ENCODE data around the gene TMEM200A.

TMEM200A gene

DNA sequence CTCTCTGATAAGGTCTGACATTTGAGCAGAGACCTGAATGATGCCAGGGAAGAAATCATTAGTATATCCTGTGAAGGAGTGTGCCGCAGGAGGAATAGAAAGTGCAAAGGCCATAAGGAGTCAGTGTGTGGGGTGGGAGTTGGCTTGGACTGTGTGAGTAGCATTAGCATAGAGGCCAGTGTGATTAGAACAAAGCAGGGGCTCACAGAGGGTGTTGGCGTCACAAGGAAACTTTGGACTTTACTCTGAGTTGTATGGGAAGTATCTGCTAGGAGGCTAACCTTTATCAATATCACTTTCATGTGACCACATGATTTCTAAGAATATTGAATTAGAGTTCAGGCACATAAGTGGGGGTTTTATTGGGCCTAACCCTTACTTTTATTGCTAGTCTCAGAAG, 12.1 kb downstream of the TMEM200A start:
- DNase-seq (ENCODE audit: low spot score): no peak

DNA sequence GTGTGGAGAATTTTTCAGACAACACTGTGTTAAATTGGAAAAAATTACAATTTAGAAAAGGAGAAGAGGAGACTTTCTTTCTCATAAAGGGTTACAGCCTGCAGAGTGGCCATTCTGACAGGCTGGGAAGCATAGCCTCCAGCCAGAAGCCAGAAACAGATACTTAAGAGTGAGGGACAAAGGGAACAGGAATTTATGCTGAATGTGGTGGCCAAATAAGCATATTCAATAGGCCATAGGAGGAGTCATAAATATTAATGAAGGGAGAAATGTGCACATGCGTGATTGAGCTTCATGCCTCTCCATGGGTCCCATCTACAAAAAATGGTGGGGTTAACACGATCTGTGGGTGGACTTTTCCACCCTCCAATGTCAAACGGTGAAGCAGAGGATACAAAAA, 13.4 kb downstream of the TMEM200A start:
- no peak for DNase-seq (ENCODE audit: low spot score)

DNA sequence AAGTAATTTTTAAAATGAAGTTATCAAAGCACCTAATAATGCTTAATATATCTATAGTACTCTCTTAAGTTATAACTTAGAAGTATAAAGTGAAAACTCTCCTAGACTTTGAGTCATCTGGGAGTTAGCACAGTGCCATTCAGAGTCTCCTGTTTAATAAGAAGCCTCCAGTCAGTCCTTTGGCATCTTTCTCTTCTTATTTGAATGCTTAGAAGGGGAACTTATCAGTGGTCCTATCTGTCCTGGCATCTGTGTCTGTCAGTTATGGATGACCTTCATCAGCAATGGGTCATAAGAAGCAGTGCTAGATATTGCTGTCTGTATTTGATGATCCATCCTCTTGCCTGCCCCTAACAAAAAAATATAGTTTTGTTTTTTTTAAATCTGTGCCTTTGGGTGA, 15.2 kb downstream of the TMEM200A start:
- DNase-seq (ENCODE audit: low spot score): no peak

DNA sequence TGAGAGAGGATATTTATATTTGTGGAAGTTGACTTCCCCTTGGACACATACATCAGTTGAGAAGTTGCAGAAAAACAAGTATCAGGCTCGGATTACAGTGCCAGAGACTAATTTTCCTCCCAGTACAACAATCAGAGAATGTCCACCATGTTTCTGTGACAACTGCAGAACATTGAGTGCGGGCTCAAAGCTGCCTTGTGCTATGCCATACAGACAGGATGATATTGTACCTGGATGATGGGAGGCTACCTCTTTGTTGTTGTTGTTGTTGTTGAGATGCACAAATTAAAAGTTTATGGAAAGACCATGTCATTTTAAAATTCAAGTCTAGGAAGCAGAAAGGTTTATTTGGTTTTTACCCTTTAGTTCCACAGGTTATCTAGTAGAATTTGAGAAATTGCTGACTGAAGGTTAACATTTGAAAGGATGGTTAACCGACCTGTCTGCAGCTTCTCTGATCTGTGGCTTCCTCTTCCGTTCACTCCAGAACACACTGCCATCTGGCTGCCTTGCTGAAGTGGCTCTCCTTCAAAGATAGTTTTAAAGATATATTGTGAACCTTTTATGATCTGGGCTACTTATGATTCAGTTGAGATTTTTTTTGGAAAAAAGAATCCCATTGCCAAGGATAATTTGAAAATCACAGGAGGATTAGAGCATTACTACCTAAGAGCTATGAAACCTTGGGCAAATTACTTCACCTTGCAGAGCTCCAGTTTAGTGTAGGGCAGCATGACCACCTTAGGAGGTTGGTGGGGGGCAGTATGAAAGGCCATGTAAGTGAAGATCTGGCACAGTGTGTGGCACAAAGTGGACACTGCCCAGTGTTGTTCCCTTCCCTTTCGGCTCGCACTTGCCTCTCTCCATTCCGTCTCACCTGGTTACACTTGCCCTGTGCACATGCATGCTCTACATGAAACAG, 15.9 kb downstream of the TMEM200A start:
- DNase-seq (ENCODE audit: low spot score): no peak

DNA sequence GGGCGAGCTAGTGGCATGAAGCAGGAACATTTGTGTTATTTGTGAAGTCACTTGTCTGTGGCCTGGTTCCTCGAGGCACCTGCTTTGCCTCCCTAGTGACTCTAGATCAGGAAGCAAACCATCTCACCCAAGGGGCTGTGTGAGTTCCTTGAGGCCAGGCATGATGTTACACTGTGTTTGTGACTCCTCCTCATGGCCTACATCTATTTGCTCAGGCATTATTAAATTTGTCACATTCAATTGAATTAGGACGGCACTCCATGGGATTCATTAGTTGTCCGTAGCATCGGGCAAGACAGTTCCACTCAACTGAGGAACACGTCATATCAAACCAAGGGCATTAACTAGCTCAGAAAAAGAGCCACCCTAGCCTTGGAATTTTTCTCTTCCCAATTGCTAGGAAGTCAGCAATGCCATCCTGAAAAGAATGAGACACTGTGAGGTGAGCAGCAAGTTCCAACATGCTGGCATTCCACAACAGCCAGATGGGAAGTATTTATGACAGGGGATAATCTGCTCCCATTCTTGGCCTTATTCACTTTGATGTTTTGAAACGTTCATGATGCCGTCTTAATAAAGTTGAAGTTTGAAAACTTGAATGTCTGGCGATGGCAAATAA, 17.2 kb downstream of the TMEM200A start:
- no peak for DNase-seq (ENCODE audit: low spot score)

DNA sequence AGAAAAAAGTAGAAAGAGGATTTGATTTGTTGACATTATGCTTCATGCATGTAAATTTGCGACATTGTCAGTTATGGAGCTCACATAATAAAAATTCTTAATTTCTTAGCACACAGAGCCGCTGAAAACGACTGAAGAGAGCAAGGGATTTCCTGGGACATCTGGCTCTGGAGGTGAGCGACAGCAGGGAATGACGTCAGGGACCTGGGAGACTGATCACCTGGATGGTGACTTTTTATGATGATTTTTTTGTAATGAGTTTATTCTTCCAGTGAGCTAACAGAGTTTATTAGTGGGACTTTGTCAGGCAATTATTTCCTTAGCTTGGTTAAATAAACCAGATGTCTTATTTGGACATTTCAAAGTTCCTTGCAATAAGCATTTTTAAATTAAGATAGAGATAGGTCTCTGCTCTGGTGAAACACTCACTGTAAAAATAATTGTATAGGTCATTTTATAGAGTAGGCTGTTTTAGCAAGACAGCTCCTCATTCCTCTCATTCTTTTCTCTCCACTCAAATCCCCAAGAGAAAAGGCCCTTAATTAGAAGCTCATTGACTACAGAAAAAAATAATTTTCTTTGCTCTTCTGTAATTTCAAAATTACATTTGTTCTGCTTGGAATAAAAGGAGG, 19.4 kb downstream of the TMEM200A start:
- DNase-seq (ENCODE audit: low spot score): no peak

DNA sequence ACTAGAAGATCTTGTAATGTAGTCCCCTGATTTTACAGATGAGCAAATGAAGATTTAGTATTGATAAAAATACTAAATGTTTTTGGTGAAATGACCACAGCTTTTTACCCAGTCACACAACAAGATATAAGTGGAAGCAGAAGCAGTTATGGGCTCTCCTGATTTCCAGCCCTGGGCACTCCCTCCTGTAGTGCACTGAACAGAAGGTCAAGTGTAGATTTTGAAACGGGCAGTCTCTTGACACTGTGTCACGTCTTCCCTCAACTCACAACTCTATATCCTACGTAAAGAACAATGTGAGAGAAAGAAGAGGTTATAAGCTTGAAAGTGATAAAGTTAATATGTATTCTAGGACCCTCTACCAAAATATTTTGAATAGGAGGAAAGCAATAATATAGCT, 23.3 kb downstream of the TMEM200A start:
- DNase-seq (ENCODE audit: low spot score): no peak

DNA sequence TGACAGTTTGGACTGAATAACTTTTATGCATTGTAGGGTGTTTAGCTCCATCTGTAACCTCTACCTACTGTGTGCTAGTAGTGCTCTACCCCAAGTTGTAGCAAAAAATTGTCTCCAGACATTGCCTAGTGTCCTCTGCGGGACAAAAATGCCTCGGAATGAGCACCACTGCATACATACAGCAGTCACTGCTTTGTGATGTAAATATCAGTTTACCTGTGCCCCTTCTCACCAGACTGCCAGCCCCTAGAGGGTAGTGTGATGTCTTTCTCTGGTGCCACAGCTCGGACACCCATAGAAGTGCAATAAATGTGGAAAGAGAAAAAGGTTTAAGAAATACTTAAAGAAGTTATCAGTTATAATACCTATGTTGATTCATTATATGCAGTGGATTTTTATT, 25.1 kb downstream of the TMEM200A start:
- no peak for DNase-seq (ENCODE audit: low spot score)

DNA sequence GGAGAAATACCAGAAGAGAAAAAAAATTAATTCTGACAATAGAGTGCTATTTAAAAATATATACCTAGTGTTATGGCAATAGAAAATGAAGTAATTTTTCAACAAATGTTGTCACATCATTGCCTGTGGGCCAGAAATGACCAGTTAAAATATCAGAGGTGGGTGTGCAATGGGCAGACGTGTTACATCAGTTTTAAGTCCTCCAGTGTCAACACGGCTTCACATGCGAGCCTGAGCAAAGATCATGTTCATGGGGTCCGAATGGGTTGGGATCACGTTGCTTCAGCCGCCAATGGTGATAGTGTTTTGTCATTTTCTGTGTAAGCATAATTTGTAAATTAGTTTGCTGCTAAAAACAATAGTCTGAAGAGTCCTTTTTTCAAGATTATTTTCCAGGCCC, 27.5 kb downstream of the TMEM200A start:
- DNase-seq (ENCODE audit: low spot score): no peak

DNA sequence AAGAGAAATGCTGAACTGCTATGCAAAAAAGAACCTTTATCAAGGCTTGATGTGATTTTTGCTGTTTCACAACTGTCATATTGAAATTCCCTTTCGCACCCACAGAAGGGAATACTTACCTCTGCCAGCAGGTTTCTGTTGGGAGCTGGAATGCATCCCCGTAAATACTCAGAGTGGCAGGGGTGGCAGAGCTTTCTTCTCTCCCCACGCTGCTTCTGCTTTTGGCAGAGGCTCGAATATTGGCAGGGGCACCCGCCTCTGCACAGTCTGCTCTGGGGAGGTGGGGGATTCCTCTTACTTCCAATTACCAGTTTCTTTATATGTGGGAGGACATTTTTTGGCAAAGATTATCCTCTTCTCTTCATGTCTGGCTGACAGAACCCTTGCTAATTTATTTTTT, 28.4 kb downstream of the TMEM200A start:
- DNase-seq (ENCODE audit: low spot score): no peak

DNA sequence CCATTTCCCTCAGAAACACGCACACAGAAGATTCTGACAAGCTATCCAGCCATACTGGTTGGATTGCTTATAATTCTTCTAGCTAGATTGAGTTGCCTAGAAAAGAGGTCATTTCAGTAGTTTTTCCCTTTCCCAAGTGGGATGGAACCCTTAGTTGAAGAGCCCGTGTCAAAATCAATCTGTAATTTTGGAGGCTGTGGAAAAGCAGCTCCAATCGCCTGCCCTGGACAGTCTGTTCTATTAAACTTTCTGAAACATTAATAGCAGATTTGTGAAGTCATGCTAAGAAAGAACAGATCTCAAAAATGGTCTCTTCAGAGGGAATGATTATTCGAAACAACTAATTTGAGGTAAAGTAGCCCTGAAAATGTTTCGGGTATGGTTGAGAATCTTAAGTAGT, 29.3 kb downstream of the TMEM200A start:
- DNase-seq (ENCODE audit: low spot score): no peak

DNA sequence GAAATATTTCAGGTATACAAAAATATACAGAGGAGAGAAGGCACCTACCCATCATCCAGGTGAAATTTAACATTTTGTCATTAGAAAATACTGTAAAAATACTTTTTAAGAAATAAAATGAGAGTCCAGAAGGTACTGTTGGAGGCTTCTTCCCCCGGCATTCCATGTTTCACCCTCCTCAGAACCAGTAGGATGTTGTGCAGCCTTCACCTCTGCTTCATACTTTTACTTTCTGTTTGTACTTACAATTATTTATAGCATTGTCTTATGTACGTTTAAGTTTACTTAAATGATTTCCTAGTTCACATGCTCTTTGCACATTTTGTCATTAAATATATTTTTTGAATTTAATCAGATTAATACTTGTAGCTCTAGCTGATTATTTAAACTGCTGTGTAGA, 30.9 kb downstream of the TMEM200A start:
- no peak for DNase-seq (ENCODE audit: low spot score)

DNA sequence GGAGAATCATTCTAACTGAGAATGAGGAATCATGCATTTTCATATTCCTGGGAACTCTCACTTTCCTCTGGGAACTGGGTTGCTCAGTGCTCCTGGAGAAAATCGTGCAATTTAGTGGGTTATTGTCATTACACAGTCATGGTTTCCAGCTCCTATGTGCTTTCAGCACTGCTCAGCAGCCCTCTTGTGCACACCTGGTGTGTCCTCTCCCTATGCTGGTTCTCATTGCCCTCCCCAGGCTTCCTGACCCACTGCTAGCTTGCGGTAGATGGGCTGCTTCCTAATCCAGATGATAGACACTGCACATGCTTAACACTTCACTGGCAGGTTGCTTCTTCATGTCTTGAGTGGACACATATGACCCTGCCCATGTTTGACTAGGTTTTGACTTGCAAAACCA, 39.7 kb downstream of the TMEM200A start:
- DNase-seq (ENCODE audit: low spot score): no peak

DNA sequence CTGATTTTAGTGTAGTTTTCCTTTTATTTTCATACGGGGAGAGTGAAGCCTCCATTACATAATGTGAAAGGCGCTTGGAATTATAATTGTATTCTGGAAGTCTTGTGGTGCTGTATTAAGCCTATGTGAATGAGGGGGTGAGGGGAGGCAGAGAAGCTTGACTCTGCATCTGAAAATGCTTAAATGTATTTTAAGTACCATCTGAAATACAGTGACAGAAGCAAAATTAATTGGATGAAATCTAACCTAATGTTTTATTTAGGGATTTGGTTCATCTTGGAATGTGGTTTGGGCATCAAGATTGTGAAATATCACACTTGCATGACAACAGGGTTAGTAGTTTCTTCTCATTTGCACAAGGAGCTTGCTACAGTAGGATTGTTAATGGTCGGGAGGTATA, 41.2 kb downstream of the TMEM200A start:
- no peak for DNase-seq (ENCODE audit: low spot score)

DNA sequence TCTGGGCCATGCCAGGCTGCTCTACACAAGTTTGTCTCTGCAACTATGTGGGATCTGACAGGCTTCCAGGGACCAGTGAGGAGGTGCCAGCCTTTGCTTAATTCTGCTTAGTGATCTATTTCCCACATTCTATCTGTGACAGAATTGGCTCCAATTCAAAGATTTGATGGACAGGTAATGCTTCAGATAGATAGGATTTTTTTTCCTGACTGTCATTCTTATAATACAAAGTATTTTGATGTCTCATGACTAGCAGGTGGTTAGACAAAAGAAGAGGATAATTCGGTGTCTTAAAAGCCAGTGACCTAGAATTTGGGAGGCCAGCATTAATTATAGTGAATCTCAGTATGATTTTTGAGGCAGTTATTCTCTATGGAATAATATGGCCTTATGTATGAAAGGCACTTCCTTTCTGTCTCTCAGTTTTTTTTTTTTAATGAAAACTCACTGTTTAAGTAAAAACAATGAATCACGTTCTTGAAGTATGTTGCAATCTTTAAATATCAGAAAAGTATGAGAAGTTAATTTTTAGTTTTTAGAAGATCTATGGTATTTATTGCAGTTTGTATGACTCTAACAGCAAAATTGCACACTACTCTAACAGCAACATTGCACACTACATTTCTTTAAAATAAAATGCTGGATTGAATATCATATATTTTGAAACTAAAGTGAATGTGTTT, 43.7 kb downstream of the TMEM200A start:
- DNase-seq (ENCODE audit: low spot score): no peak

DNA sequence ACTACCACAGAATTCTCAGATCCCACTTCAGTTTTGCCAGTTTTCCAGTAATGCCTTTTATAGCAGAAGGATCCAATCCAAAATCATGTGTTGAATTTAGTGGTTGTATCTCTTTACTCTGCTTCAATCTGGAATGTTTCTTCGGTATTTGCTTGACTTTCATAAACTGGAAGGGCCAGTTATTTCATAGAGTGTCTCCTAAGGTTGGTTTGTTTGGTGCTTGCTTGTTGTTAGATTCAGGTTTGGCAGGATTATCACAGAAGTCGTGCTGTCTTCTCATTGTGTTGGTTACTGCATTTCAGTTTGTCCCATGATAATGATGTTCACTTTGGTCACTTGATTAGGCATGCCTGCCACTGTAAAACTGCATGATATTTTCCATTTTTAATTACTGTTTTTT, 45.7 kb downstream of the TMEM200A start:
- no peak for DNase-seq (ENCODE audit: low spot score)

DNA sequence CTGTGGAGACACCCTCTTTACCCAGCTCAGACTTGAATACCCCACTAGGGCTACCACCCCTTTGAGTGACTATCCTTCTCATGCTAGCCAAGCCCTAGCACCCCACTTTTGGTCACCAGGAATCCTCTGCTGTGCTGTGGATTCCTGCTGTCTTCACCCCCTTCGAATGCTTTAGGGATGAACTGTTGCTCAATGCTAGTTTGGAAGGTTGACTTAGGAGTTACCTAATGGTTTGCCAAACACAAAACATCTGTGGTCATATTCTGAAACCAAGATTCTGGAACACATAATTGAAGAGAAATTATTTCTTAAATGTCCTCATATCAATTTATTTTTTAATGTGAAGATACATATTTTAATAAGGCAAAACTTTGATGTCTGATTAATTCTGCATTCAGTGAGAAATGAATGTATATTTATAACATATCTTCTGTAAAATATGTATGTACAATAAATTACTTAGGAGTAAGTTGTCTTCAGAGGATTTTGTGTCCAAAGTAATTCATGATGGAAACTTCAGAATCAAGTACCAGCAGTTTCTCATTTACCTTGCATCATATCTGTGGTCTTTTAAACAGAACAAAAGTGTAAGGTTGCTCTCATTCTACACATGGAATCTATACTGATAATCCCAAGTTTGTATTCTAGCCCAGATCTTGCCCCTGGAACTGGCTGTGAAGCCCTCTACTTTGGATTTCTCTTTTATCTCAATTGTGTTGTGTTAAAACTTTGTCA, 46.9 kb downstream of the TMEM200A start:
- DNase-seq (ENCODE audit: low spot score): no peak

DNA sequence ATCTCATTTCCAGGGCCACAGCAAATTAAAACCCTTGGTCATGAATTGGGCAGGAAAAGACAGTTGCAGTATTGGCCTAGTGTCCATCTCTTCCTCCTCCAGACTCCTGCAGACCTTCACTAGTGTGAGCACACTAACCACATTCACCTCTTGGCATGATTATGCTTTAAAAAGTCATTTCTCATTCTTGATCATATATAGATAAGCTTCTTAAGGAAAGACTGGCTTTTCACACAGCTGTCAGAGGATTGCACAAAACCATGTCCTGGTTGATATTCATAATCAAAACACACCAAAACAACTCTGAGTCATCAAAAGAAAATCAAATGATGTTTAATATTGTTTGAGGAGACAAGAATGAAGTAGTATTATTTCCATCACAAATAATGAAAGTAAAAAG, 52.1 kb downstream of the TMEM200A start:
- no peak for DNase-seq (ENCODE audit: low spot score)

DNA sequence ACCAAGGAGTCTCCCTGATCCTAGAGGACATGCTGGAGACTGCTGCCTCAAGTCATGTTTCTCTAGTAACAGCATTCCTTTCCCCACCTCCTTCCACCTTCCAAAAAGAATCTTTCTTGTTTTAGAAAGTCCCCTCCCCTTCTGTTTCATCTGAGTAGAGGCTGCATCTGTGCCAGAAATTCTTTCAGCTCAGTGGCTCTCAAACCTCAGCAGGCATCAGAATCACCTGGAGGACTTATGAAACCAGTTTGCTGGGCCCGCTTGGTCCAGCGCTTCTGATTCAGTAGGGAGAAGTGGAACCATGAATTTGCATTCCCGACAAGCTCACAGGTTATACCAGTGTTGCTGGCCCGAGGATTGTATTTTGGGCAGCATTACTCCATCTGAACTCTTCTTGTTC, 55.1 kb downstream of the TMEM200A start:
- DNase-seq (ENCODE audit: low spot score): no peak

DNA sequence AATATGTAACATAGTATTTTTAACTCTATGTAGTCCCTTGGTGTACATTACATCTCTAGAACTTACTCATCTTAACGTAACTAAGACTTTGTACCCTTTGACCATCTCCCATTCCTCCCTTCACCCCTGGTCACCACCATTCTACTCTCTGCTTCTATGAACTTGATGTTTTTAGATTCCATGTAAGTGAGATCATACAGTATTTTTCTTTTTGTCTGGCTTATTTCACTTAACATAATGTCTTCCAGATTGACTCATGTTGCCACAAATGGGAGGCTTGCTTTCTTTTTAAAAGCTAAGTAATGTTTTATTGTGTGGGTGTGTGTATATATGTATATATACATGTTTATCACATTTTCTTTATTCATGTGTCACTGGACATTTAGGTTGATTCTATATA, 55.8 kb downstream of the TMEM200A start:
- DNase-seq (ENCODE audit: low spot score): no peak

DNA sequence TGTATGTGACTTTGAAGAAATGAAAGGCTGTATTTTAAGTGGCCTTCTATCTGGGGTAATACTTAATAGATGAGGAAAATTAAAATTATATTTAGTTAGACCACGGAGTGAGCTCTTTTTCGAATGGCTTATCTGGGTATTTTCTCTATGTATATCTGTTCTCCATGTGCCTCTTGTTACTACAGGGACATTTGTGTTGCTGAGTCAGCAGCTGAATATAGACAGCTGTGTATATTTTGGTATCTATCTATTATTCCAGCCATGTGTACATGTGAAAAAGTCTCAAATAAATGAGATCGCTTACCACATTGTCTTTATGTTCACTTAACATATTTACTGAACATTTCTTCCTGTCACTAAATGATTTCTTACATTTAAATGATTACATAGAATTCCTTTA, 57.2 kb downstream of the TMEM200A start:
- DNase-seq (ENCODE audit: low spot score): no peak

DNA sequence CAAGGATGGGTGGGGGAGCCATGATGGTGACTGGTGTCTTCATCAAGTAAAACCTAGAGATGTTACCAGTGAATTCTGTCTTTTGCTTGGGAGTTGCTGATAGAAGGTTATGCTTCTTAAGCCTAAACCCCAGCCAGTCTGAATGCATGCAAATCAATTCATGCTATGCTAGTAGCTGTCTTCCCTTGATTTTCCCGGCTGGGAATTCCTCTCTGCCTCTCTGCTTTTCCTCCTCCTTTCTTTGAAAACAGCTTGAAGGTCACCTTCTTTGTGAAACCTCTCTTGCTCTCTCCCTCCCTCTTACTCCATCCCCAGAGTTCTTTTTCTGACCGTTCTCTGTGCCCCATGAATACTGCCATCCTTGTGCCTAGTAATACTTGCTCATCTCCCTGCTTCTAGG, 58.9 kb downstream of the TMEM200A start:
- DNase-seq (ENCODE audit: low spot score): no peak

All from kidney capillary endothelial cell (primary cell).